Gastroesophageal sphincter (tissue), 4 donors: ENCODE results near the gene INO80. TPM values are rescaled to one million over a fixed set of nuclear protein-coding genes. Genes with fewer than 3 reads are reported as not detected.

Experiments
- ATAC-seq: fragments of 150-250 bp; one replicate; pipeline ENCODE4 v1.9.1; 2016; ENCODE audit warnings: mild to moderate bottlenecking, moderate library complexity
- H3K27ac ChIP-seq, 4 donors: fragments of 200-600 bp; sonication (generic) in 3 of 4; 1 replicate in 3 of 4; 2 replicates in 1 of 4; pipeline ENCODE4 v1.5.1; 2016 to 2019
- H3K27me3 ChIP-seq: fragments of 200-600 bp; sonication (generic); one replicate; pipeline ENCODE4 v1.5.1; 2019
- H3K36me3 ChIP-seq, 2 donors: fragments of 200-600 bp; sonication (generic); one replicate each; pipeline ENCODE4 v1.5.1; 2019; ENCODE audit warnings: control low read depth in 1 of 2
- H3K4me1 ChIP-seq, 3 donors: fragments of 200-600 bp; sonication (generic); 1 replicate in 2 of 3; 2 replicates in 1 of 3; pipeline ENCODE4 v1.5.1; 2016 to 2019; ENCODE audit warnings: control low read depth in 2 of 3
- H3K4me3 ChIP-seq, 2 donors: fragments of 200-600 bp; sonication (generic); one replicate each; pipeline ENCODE4 v1.5.1; 2019; ENCODE audit warnings: mild to moderate bottlenecking in 1 of 2, moderate library complexity in 1 of 2
- H3K9me3 ChIP-seq, 3 donors: fragments of 200-600 bp; sonication (generic); one replicate each; pipeline ENCODE4 v1.5.1; 2017 to 2019; ENCODE audit warnings: control low read depth in 2 of 3
- CTCF ChIP-seq, 4 experiments: fragments of 200-600 bp in 2 of 4; fragments of 450-650 bp in 2 of 4; sonication (generic) in 1 of 4; IDR thresholded peaks; one replicate each; pipeline ENCODE4 v1.5.1; 2017 to 2019; ENCODE audit warnings: antibody characterized with exemption in 4 of 4, mild to moderate bottlenecking in 2 of 4, moderate library complexity in 2 of 4
- EP300 ChIP-seq: sonication (generic); formaldehyde crosslinking; IDR thresholded peaks from one replicate; pipeline ENCODE4 v1.6.1; 2017; ENCODE audit warnings: antibody characterized with exemption, mild to moderate bottlenecking
- POLR2A ChIP-seq, 2 donors: fragments of 450-650 bp; IDR thresholded peaks; one replicate each; pipeline ENCODE4 v1.6.1; 2017; ENCODE audit warnings: antibody characterized with exemption in 2 of 2, mild to moderate bottlenecking in 2 of 2, moderate library complexity in 1 of 2
- POLR2AphosphoS5 ChIP-seq: sonication (generic); formaldehyde crosslinking; IDR thresholded peaks from one replicate; pipeline ENCODE4 v1.6.1; 2017; ENCODE audit warnings: antibody characterized with exemption
- WGBS, 2 donors: methylation state at CpG; one replicate each; pipeline ENCODE4 v1.1.5; 2018; ENCODE audit warnings: low coverage in 1 of 2; 5-methylcytosine and 5-hydroxymethylcytosine counted together
- total RNA-seq, 4 donors: library from RNA; depleted of rRNA; stranded (reverse); fragments of >200 nt; gene quantifications; one replicate each; pipeline ENCODE4 v1.1.0, GENCODE V29; 2016

Gene INO80
- total RNA-seq, 4 donors from 2014 or later, result 18.0 to 61.3 (median 32.2) TPM

- TF ChIP-seq POLR2A (IDR thresholded peaks at IDR 0.05), result no peak
- no peak for TF ChIP-seq EP300
- no peak for TF ChIP-seq POLR2AphosphoS5
- no peak for TF ChIP-seq CTCF (IDR thresholded peaks at IDR 0.05)
- peaks cover 0 to 7% (median 0%) of the 10 kb centered on the region in 3 donors for H3K4me1 ChIP-seq
- H3K36me3 ChIP-seq, result peaks cover 0 to 63% of the 10 kb centered on the region in 2 donors
- no peak overlapping the region for H3K4me3 ChIP-seq
- no peak overlapping the region for H3K27ac ChIP-seq
- H3K9me3 ChIP-seq, result no peaks in the 10 kb centered on the region
- no peaks in the 10 kb centered on the region for H3K27me3 ChIP-seq
- 81 to 83% methylated on average over 3 of the region's 3 CpGs for WGBS, 2 donors
- no peak for ATAC-seq
Observed at GRCh38 chr15:41004490-41004889, 111.6 kb downstream of the INO80 start.

DNA sequence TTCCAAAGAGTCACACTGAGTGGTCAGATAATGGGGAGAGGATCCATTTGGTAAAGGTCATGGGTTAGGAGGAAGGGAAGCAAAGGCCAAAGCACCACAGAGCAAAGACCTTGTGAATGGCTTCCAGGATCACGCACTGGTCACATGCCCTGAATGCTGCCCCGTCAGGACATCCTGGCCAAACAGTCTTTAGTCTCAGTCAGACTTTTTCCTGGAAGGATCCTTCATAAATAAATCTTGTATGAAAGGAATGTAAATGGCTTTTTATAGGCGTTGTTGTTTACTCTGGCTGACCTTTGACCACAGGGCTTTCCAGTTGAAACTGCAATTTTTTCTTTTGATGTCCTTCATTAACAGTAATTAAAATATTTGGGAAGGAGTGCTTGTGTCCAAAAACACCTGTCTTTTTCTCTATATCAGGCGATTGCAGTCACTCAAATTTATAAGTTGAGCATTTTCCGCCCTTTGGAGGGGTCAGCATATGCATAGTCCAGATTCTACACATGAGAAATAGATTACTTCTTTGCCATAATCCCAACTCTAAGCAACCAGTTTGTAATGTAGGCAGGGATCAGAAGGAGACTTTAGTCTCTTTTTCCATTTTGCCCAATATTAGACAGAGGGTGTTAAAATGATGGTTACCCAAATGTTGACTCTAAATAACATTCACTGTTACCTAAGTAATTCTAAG lies 114.4 kb downstream of the INO80 start:
- 46 to 58% methylated on average over 5 of the region's 5 CpGs for WGBS, 2 donors
- no peak for ATAC-seq

GRCh38 chr15:40999190-40999589 lies 116.9 kb downstream of the INO80 start:
- whole genome bisulfite sequencing, 2 donors, result 91 to 100% methylated on average over 4 of the region's 4 CpGs
- Histone ChIP-seq H3K27ac (no peak overlapping the region), H3K9me3 (no peaks in the 10 kb centered on the region), H3K36me3 (peaks cover 0 to 80% of the 10 kb centered on the region in 2 donors), H3K4me1 (peaks cover 0 to 7% (median 0%) of the 10 kb centered on the region in 3 donors), H3K27me3 (no peaks in the 10 kb centered on the region), H3K4me3 (no peak overlapping the region)
- no peak for TF ChIP-seq POLR2AphosphoS5
- no peak for TF ChIP-seq CTCF (IDR thresholded peaks at IDR 0.05)
- no peak for TF ChIP-seq POLR2A (IDR thresholded peaks at IDR 0.05)
- TF ChIP-seq EP300, result no peak
- no peak for ATAC-seq

More for the DNA sequence above, 114.4 kb downstream of the INO80 start:
- no peaks in the 10 kb centered on the region for H3K9me3 ChIP-seq
- peaks cover 0 to 70% of the 10 kb centered on the region in 2 donors for H3K36me3 ChIP-seq
- H3K4me3 ChIP-seq, result no peak overlapping the region
- no peaks in the 10 kb centered on the region for H3K27me3 ChIP-seq
- H3K4me1 ChIP-seq, result peaks cover 0 to 7% (median 0%) of the 10 kb centered on the region in 3 donors
- TF ChIP-seq CTCF (IDR thresholded peaks at IDR 0.05) (no peak), POLR2AphosphoS5 (no peak), EP300 (no peak), POLR2A (IDR thresholded peaks at IDR 0.05) (no peak)
- no peak overlapping the region for H3K27ac ChIP-seq

- H3K27ac ChIP-seq, result no peak overlapping the region
- peaks cover 0 to 19% (median 6%) of the 10 kb centered on the region in 3 donors for H3K4me1 ChIP-seq
- whole genome bisulfite sequencing, 2 donors, result 90 to 95% methylated on average over 2 to 3 of the region's 3 CpGs
- no peaks in the 10 kb centered on the region for H3K9me3 ChIP-seq
- H3K27me3 ChIP-seq, result no peaks in the 10 kb centered on the region
- ATAC-seq, result no peak
- peaks cover 0 to 69% of the 10 kb centered on the region in 2 donors for H3K36me3 ChIP-seq
- no peak for TF ChIP-seq CTCF (IDR thresholded peaks at IDR 0.05)
- TF ChIP-seq POLR2A (IDR thresholded peaks at IDR 0.05), result no peak
- no peak overlapping the region for H3K4me3 ChIP-seq
Observed at GRCh38 chr15:40995656-40996055, 120.4 kb downstream of the INO80 start.

DNA sequence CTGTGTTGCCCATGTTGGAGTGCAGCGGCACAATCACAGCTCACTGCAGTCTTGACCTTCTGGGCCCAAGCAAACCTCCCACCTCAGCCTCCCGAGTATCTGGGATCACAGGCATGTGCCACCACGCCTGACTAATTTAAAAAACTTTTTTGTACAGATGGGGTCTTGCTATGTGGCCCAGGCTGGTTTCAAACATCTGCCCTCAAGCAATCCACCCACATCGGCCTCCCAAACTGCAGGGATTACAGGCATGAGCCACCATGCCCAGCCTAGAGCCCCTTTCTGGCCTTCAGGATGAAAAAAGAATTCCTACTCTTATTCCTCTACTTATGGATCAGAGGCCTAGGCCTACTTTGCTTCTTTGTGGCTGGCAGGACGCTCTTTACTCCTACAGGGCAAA lies 123.3 kb downstream of the INO80 start:
- Histone ChIP-seq H3K9me3 (no peaks in the 10 kb centered on the region), H3K27me3 (no peaks in the 10 kb centered on the region), H3K4me3 (no peak overlapping the region), H3K27ac (peak overlapping the region in 2 of 4 donors; percentile 27 to 35), H3K4me1 (peaks cover 0 to 19% (median 6%) of the 10 kb centered on the region in 3 donors), H3K36me3 (peaks cover 0 to 70% of the 10 kb centered on the region in 2 donors)
- WGBS, 2 donors, result 57 to 60% methylated on average over 4 to 5 of the region's 5 CpGs
- no peak for ATAC-seq
- TF ChIP-seq EP300, result no peak
- no peak for TF ChIP-seq POLR2A (IDR thresholded peaks at IDR 0.05)
- TF ChIP-seq POLR2AphosphoS5, result no peak
- no peak for TF ChIP-seq CTCF (IDR thresholded peaks at IDR 0.05)
